Measurements from ENCODE around the gene ITPR2.
A peak's percentile ranks its signal among the peaks of the same experiment; 100 is the strongest.
"Not testable (repeated sequence)": the region's sequence is repeated elsewhere in the genome, so short reads cannot be mapped to it uniquely, and the experiment has no call there.

ITPR2 gene

DNA sequence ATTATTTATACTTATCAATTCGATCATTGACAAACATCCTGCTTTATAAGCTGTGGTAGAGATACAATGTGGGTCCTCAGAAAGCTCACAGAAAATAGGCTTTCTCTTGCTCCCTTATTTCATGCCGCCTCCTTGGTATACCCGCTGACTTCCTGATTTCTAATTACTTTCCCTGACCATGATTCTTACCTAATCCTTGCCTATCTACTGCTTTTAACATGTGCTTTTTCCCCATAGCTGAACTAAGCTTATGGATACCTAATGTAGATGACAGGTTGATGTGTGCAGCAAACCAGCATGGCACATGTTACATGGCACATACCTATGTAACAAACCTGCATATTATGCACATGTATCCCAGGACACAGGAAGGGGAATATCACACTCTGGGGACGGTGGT is 65.1 kb downstream of the ITPR2 start:
- H3K9me3 ChIP-seq (ENCODE audit: low read length) = no peaks in the 10 kb centered on the region
- H3K4me1 ChIP-seq (ENCODE audit: insufficient read depth, low read length) = peaks cover 18% of the 10 kb centered on the region
- H3K9ac ChIP-seq (ENCODE audit: low read length) = no peak overlapping the region
- no peaks in the 10 kb centered on the region for H3K27me3 ChIP-seq (ENCODE audit: control insufficient read depth in 1 of 2, insufficient read depth in 2 of 2, low read length in 2 of 2)
- no peak overlapping the region for H3K4me3 ChIP-seq (ENCODE audit: low read depth in 1 of 2, low read length in 2 of 2)
- H3K36me3 ChIP-seq (ENCODE audit: insufficient read depth, low read length) = no peaks in the 10 kb centered on the region
- H3K27ac ChIP-seq (ENCODE audit: low read depth, low read length) = no peak overlapping the region

DNA sequence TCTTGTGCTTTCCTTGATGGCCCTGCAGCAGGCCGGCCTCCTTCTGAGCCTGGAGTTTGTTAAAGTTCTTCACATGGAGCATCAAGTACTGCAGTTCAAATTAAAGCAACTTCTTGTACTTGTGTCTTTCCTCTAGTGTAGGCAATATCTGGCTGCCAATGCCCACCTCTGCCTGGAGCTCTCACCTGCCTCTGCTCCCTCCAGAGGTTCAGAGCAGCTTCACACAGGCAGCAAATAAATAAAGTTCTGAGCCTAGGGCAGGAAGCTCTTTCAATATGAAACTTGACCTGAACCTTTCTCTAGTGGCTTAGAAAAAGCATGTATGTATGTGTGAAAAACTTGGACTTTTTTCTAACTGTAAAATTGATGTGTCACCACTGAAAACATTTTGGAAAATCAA is 65.9 kb downstream of the ITPR2 start:
- H3K36me3 ChIP-seq (ENCODE audit: insufficient read depth, low read length) = no peaks in the 10 kb centered on the region

DNA sequence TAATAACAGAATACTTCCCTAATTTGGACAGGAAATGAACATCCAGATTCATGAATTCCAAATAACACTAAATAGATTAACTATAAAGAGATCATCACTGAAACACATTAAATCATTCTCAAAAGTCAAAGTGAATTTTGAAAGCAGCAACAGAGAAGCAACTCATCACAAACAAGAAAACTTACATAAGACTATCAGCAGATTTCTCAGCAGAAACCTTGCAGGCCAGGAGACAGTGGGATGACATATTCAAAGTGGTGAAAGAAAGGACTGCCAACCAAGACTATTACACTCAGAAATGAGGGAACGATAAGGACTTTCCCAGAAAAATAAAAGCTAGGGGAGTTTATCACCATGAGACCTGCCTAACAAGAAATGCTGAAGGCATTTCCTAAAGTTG is 70.8 kb downstream of the ITPR2 start:
- no peak overlapping the region for H3K9ac ChIP-seq (ENCODE audit: low read length)
- H3K9me3 ChIP-seq (ENCODE audit: low read length) = peaks cover 8% of the 10 kb centered on the region
- no peak overlapping the region for H3K27ac ChIP-seq (ENCODE audit: low read depth, low read length)
- H3K4me3 ChIP-seq (ENCODE audit: low read depth in 1 of 2, low read length in 2 of 2) = no peak overlapping the region
- H3K4me1 ChIP-seq (ENCODE audit: insufficient read depth, low read length) = peaks cover 11% of the 10 kb centered on the region
- H3K27me3 ChIP-seq (ENCODE audit: control insufficient read depth in 1 of 2, insufficient read depth in 2 of 2, low read length in 2 of 2) = no peaks in the 10 kb centered on the region
- H3K36me3 ChIP-seq (ENCODE audit: insufficient read depth, low read length) = no peaks in the 10 kb centered on the region

More for the DNA sequence above, 65.9 kb downstream of the ITPR2 start:
- Histone ChIP-seq H3K27ac (ENCODE audit: low read depth, low read length) (no peak overlapping the region), H3K27me3 (ENCODE audit: control insufficient read depth in 1 of 2, insufficient read depth in 2 of 2, low read length in 2 of 2) (no peaks in the 10 kb centered on the region), H3K4me3 (ENCODE audit: low read depth in 1 of 2, low read length in 2 of 2) (no peak overlapping the region), H3K9ac (ENCODE audit: low read length) (no peak overlapping the region), H3K9me3 (ENCODE audit: low read length) (peaks cover under 1% of the 10 kb centered on the region), H3K4me1 (ENCODE audit: insufficient read depth, low read length) (peaks cover 18% of the 10 kb centered on the region)

DNA sequence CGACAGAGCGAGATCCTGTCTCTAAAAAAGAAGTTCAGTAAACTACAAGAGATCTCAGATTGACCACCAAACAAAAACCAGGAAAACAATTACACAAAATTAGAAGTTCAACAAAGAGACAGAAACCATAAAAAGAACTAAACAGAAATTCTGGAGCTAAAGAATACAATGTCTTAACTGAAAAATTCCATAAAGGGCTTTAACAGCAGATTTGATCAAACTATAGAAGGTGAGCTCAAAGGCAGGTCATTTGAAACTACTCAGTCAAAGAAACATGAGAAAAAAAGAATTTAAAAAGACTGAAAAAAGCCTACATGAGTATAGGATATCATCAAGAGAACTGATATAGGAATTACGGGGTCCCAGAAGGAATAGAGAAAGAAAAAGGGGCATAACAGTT is 71.2 kb downstream of the ITPR2 start:
- H3K36me3 ChIP-seq (ENCODE audit: insufficient read depth, low read length) = no peaks in the 10 kb centered on the region
- peaks cover 11% of the 10 kb centered on the region for H3K4me1 ChIP-seq (ENCODE audit: insufficient read depth, low read length)
- peaks cover 8% of the 10 kb centered on the region for H3K9me3 ChIP-seq (ENCODE audit: low read length)
- no peak overlapping the region for H3K4me3 ChIP-seq (ENCODE audit: low read depth in 1 of 2, low read length in 2 of 2)
- no peak overlapping the region for H3K9ac ChIP-seq (ENCODE audit: low read length)
- no peak overlapping the region for H3K27ac ChIP-seq (ENCODE audit: low read depth, low read length)
- no peaks in the 10 kb centered on the region for H3K27me3 ChIP-seq (ENCODE audit: control insufficient read depth in 1 of 2, insufficient read depth in 2 of 2, low read length in 2 of 2)

DNA sequence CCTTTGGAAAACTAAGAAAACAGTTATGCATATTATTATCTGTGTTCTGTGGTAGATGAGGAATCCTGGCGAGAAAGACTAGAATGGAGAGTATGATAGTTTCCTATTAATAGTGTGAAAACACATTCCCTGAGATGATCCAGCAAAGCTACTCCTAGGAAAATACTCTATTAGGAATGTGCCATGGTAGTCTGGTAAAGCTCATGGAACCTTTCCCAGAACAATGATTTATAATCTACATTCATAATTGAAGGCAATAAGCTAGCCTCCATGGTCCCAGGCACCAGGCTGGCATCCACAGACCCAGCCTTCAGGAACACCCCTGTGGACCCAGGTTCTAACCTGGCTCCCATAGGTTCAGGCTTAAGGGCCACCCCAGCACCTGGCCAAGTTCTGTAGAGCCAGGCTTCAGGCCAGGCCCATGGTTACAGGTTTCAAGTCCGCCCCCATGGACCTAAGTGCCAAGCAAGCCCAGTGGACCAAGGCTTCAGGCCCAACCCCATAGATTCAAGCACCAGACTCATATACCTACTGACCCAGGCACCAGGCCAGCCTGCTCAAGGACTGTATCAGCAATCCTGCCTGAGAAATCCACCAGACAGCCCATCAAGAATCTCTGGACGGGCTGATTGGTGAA is 72.2 kb downstream of the ITPR2 start:
- H3K27me3 ChIP-seq (ENCODE audit: control insufficient read depth in 1 of 2, insufficient read depth in 2 of 2, low read length in 2 of 2) = no peaks in the 10 kb centered on the region
- H3K9me3 ChIP-seq (ENCODE audit: low read length) = peaks cover 8% of the 10 kb centered on the region
- H3K9ac ChIP-seq (ENCODE audit: low read length) = no peak overlapping the region
- H3K27ac ChIP-seq (ENCODE audit: low read depth, low read length) = no peak overlapping the region
- H3K36me3 ChIP-seq (ENCODE audit: insufficient read depth, low read length) = no peaks in the 10 kb centered on the region
- H3K4me3 ChIP-seq (ENCODE audit: low read depth in 1 of 2, low read length in 2 of 2) = no peak overlapping the region
- H3K4me1 ChIP-seq (ENCODE audit: insufficient read depth, low read length) = peaks cover 11% of the 10 kb centered on the region

DNA sequence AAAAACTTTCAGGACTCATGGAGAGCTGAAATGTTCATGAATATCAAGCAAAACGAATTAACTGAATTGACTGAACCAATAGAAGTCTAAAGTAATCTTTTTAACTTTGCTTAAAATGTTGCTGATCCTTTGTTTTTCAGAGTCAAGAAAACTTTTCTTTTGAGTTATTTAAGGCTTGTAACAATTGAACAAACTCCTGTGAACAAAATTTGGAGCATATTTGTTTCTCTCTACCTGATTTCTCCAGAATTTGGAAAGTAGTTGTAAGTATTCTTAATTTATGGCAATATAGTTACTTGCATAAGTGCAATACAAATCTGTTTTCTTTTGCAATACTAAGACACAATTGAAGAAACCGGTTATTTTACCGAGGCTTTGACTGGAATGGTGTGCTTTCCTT is 77.6 kb downstream of the ITPR2 start:
- not testable (repeated sequence) for H3K27ac ChIP-seq (ENCODE audit: low read depth, low read length); H3K9ac ChIP-seq (ENCODE audit: low read length); H3K27me3 ChIP-seq (ENCODE audit: control insufficient read depth in 1 of 2, insufficient read depth in 2 of 2, low read length in 2 of 2); H3K36me3 ChIP-seq (ENCODE audit: insufficient read depth, low read length); H3K9me3 ChIP-seq (ENCODE audit: low read length); H3K4me3 ChIP-seq (ENCODE audit: low read depth in 1 of 2, low read length in 2 of 2)
- peaks cover 11% of the 10 kb centered on the region for H3K4me1 ChIP-seq (ENCODE audit: insufficient read depth, low read length)

DNA sequence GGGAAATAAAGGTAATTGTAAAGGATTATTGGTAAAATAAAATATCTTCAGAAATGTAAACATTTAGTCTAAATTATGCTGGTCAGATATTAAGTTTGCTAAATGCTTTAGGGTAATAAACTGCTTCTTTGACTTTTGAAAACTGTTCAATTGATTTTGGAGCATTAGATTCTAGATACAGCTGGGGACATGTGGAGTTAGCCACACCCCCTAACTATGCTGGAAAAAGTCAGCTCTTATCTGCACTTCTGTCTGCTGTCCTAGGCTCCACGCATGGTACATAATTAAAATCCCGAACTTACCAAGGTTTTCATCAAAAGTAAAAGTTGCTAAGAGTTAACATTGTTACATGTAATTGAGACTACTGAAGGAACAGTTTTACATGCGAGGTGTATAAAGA is 78.8 kb downstream of the ITPR2 start:
- no peak overlapping the region for H3K27ac ChIP-seq (ENCODE audit: low read depth, low read length)
- no peaks in the 10 kb centered on the region for H3K36me3 ChIP-seq (ENCODE audit: insufficient read depth, low read length)
- no peaks in the 10 kb centered on the region for H3K9me3 ChIP-seq (ENCODE audit: low read length)

DNA sequence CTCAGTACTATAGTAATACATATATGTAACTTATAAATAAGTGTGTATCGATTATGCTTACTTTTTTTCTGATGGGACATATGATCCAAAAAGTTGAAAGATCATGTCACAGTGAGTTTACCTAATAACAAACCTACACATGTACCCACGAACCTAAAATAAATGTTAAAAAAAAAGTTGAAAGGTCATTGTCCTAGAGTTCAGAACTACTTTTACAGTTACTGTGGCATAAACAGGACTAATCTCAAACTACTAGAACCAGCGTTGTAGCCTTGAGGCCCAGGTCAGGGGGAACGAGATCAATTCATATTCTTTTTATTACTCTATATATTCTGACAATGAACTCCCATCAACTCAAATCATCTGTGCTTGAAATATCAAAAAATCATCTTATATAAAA is 81.8 kb downstream of the ITPR2 start:
- Histone ChIP-seq H3K27ac (ENCODE audit: low read depth, low read length) (no peak overlapping the region), H3K4me3 (ENCODE audit: low read depth in 1 of 2, low read length in 2 of 2) (no peak overlapping the region), H3K9ac (ENCODE audit: low read length) (no peak overlapping the region), H3K9me3 (ENCODE audit: low read length) (no peaks in the 10 kb centered on the region), H3K27me3 (ENCODE audit: control insufficient read depth in 1 of 2, insufficient read depth in 2 of 2, low read length in 2 of 2) (no peaks in the 10 kb centered on the region), H3K4me1 (ENCODE audit: insufficient read depth, low read length) (peaks cover 28% of the 10 kb centered on the region), H3K36me3 (ENCODE audit: insufficient read depth, low read length) (no peaks in the 10 kb centered on the region)

More for the DNA sequence above, 78.8 kb downstream of the ITPR2 start:
- Histone ChIP-seq H3K4me3 (ENCODE audit: low read depth in 1 of 2, low read length in 2 of 2) (no peak overlapping the region), H3K9ac (ENCODE audit: low read length) (no peak overlapping the region), H3K27me3 (ENCODE audit: control insufficient read depth in 1 of 2, insufficient read depth in 2 of 2, low read length in 2 of 2) (no peaks in the 10 kb centered on the region), H3K4me1 (ENCODE audit: insufficient read depth, low read length) (peaks cover 17% of the 10 kb centered on the region)

DNA sequence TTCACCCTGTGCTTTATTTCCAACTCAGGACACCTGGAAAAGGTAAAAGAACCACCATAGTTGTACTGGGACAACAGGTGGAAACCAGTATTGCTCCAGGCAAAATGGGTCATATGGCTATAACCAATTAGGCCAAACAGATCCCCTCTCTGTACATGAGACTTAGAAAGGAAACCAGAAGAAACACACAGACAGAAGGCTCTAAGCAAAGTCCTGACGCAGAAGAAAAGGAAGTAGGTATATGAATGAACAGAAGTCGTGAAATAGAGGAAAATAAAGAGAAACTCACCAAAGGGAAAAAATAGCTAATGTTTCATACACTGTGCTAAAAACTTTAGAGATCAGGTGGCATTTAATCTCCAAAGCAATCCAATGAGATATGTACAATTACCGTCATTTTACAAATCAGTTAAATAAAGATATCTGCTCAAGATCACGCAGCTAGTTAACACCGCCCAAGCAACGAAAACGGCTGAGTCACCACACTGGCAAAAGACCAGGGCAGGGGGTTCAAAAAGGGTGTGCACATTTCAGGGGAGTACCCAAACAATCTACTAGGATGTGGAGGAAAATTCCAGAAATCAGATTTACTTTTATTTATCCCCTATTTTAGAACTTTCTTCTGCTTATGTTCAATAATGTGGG is 82.3 kb downstream of the ITPR2 start:
- H3K4me3 ChIP-seq (ENCODE audit: low read depth in 1 of 2, low read length in 2 of 2) = no peak overlapping the region
- H3K9me3 ChIP-seq (ENCODE audit: low read length) = no peaks in the 10 kb centered on the region
- no peaks in the 10 kb centered on the region for H3K36me3 ChIP-seq (ENCODE audit: insufficient read depth, low read length)
- no peak overlapping the region for H3K27ac ChIP-seq (ENCODE audit: low read depth, low read length)
- no peaks in the 10 kb centered on the region for H3K27me3 ChIP-seq (ENCODE audit: control insufficient read depth in 1 of 2, insufficient read depth in 2 of 2, low read length in 2 of 2)
- no peak overlapping the region for H3K9ac ChIP-seq (ENCODE audit: low read length)
- H3K4me1 ChIP-seq (ENCODE audit: insufficient read depth, low read length) = peaks cover 33% of the 10 kb centered on the region

DNA sequence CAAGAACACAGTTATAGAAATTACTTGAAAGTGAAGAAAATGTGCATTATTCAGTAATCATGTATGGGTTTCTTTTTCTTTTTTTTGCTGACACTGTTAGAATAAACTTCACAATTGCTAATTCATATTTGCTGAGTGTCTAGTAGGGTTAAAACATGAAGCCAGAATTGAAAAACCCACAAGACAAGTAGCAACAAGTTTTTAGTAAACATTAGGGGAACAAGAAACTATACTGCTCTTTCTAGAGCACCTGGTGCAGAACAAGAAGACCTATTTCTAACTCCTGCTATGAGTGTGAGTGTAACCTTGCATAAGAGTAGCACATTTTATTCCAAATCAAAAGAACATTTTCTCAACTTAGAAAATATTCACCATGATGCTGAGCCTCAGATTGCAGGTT is 83.2 kb downstream of the ITPR2 start:
- H3K27ac ChIP-seq (ENCODE audit: low read depth, low read length) = peak overlapping the region; percentile 37

DNA sequence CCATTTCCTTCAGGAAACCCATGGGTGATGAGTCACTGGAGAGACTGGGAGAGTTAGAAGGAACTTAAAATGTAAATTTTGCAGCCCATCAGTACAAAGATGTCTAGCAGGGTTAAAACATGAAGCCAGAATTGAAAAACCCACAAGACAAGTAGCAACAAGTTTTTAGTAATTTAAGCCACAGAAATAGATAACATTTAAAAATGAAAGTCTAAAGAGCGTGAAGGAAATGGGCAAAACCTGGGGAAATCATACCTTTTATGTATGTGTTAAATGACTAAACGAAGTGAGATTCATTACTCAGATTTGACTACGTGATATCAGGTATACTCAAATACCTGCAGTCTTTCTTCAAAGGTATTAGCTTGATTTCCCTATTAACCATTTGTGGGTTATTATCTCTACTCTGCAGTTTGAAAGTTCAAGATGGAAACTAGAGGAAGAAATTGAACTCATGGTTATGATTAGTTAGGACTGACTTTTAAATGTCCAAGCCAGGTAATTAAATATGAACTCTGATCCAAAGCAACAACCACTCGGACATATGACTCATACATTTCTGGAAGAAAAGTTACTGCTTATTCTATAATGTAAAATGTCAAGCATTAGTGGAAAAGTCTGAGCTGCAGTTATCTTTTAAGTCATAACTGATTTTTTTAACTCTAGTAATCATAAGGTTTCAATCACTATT is 84.1 kb downstream of the ITPR2 start:
- no peak overlapping the region for H3K4me3 ChIP-seq (ENCODE audit: low read depth in 1 of 2, low read length in 2 of 2)
- no peaks in the 10 kb centered on the region for H3K27me3 ChIP-seq (ENCODE audit: control insufficient read depth in 1 of 2, insufficient read depth in 2 of 2, low read length in 2 of 2)

More for the DNA sequence above, 83.2 kb downstream of the ITPR2 start:
- Histone ChIP-seq H3K9ac (ENCODE audit: low read length) (no peak overlapping the region), H3K4me3 (ENCODE audit: low read depth in 1 of 2, low read length in 2 of 2) (no peak overlapping the region), H3K4me1 (ENCODE audit: insufficient read depth, low read length) (peaks cover 39% of the 10 kb centered on the region), H3K27me3 (ENCODE audit: control insufficient read depth in 1 of 2, insufficient read depth in 2 of 2, low read length in 2 of 2) (no peaks in the 10 kb centered on the region), H3K9me3 (ENCODE audit: low read length) (no peaks in the 10 kb centered on the region), H3K36me3 (ENCODE audit: insufficient read depth, low read length) (no peaks in the 10 kb centered on the region)

DNA sequence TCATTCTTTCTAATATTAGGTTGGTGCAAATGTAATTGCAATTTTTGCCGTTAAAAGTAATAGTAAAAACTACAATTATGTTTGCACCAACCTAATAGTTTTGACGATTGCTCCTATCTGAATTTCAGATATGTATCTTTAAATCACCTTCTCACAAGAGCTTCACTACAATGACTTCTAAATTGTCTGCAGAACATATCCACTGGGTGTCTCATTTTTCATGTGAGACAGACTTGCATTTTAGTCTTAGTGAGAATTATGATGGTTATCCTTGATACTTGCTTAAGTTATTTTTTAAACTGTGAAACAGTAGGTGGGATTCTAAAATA is 84.6 kb downstream of the ITPR2 start:
- H3K27ac ChIP-seq (ENCODE audit: low read depth, low read length) = no peak overlapping the region
- no peaks in the 10 kb centered on the region for H3K36me3 ChIP-seq (ENCODE audit: insufficient read depth, low read length)
- H3K4me3 ChIP-seq (ENCODE audit: low read depth in 1 of 2, low read length in 2 of 2) = no peak overlapping the region
- no peaks in the 10 kb centered on the region for H3K9me3 ChIP-seq (ENCODE audit: low read length)
- H3K4me1 ChIP-seq (ENCODE audit: insufficient read depth, low read length) = peaks cover 45% of the 10 kb centered on the region
- H3K9ac ChIP-seq (ENCODE audit: low read length) = no peak overlapping the region
- no peaks in the 10 kb centered on the region for H3K27me3 ChIP-seq (ENCODE audit: control insufficient read depth in 1 of 2, insufficient read depth in 2 of 2, low read length in 2 of 2)

More for the DNA sequence above, 84.1 kb downstream of the ITPR2 start:
- Histone ChIP-seq H3K9me3 (ENCODE audit: low read length) (no peaks in the 10 kb centered on the region), H3K36me3 (ENCODE audit: insufficient read depth, low read length) (no peaks in the 10 kb centered on the region), H3K4me1 (ENCODE audit: insufficient read depth, low read length) (peaks cover 44% of the 10 kb centered on the region), H3K27ac (ENCODE audit: low read depth, low read length) (peak overlapping the region; percentile 37), H3K9ac (ENCODE audit: low read length) (no peak overlapping the region)
